BLaER1 treated with 17β-estradiol and CSF1 and Interleukin-3, amounts not matched to agents 10 nM and 100 nM (cell line): ENCODE results near the gene PPP1R15A.
A peak's percentile ranks its signal among the peaks of the same experiment; 100 is the strongest.
"Not testable (repeated sequence)": the region's sequence is repeated elsewhere in the genome, so short reads cannot be mapped to it uniquely, and the experiment has no call there.

Experiments
- H3K27ac ChIP-seq, 11 experiments: shearing (Covaris generic); formaldehyde crosslinking; 2 replicates each; pipeline ENCODE4 v1.8.1; 2022
- H3K27me3 ChIP-seq, 11 experiments: shearing (Covaris generic); formaldehyde crosslinking; 2 replicates each; pipeline ENCODE4 v1.8.1; 2022
- H3K36me3 ChIP-seq, 11 experiments: shearing (Covaris generic); formaldehyde crosslinking; 2 replicates each; pipeline ENCODE4 v1.8.1; 2022
- H3K4me1 ChIP-seq, 10 experiments: shearing (Covaris generic); formaldehyde crosslinking; 2 replicates each; pipeline ENCODE4 v1.8.1; 2022
- H3K4me2 ChIP-seq, 11 experiments: shearing (Covaris generic); formaldehyde crosslinking; 2 replicates each; pipeline ENCODE4 v1.8.1; 2022
- H3K4me3 ChIP-seq, 10 experiments: shearing (Covaris generic); formaldehyde crosslinking; 2 replicates each; pipeline ENCODE4 v1.8.1; 2022
- H3K9ac ChIP-seq, 11 experiments: shearing (Covaris generic); formaldehyde crosslinking; 2 replicates each; pipeline ENCODE4 v1.8.1; 2022
- H3K9me3 ChIP-seq, 11 experiments: shearing (Covaris generic); formaldehyde crosslinking; replicated peaks in 1 of 11; 2 replicates each; pipeline ENCODE4 v1.8.1; 2022
- H4K20me1 ChIP-seq, 11 experiments: shearing (Covaris generic); formaldehyde crosslinking; 2 replicates each; pipeline ENCODE4 v1.8.1; 2022
- Cebpa-rat ChIP-seq, 11 experiments: shearing (Covaris generic); IDR thresholded peaks; 2 replicates each; pipeline ENCODE4 v1.8.1; 2022

The PPP1R15A gene

DNA sequence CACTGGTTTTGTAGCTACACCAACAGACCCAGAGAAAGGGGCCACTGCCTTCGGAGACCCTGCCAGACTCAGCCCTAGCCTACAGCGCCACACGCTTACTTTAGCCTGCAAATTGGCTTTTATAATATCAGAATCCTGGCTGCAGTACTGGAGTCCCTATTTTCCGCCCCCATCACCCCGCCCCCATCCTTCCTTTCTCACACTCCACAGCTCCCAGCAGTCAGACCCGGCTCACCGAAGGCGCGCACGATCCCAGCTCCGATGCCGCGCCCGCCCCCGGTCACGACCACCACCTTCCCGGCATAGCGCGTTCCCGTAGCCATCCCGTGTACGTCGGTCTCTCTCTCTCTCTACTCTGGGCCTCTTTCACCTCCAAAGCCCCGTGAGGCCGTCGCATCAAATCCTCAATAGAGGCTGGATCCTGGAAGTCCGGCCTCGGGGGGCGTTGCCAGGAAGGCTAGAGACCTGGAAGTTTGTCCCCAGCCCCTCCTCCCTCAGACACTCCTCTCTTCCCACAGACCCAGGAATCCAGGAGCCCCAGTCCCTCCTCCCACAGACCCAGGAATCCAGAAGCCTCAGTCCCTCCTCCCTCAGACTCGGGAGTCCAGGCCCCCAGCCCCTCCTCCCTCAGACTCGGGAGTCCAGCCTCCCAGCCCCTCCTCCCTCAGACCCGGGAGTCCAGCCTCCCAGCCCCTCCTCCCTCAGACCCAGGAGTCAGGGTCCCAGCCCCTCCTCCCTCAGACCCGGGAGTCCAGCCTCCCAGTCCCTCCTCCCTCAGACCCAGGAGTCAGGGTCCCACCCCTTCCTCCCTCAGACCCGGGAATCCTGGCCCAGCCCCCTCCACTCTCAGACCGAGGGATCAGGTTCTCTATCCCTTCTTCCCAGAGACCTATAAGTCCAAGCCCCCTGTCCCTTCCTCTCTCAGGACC, 35.9 kb upstream of the PPP1R15A start, which contains the start of gene HSD17B14:
Gene HSD17B14 (minus strand): TSS at position 403 of the 929 bp plus-strand sequence. CDS start 80 bp downstream, at position 323.
- Histone ChIP-seq H3K27ac (peak within 1 kb of the TSS; percentile 43 to 79 (median 67)), H4K20me1 (no peaks in the 10 kb centered on the region; a peak in 1 of 22 replicates), H3K9ac (peak within 1 kb of the TSS; percentile 55 to 86 (median 69)), H3K4me3 (peak within 1 kb of the TSS; percentile 48 to 68 (median 55)), H3K9me3 (no peaks in the 10 kb centered on the region), H3K27me3 (no peaks in the 10 kb centered on the region), H3K36me3 (peaks cover 0 to 19% (median 0%) of the 10 kb centered on the region in 11 experiments; a peak in 3 of 22 replicates), H3K4me1 (peaks cover 23 to 56% (median 39%) of the 10 kb centered on the region in 10 experiments), H3K4me2 (peak within 1 kb of the TSS; percentile 74 to 95 (median 90))
- TF ChIP-seq Cebpa-rat (IDR thresholded peaks at IDR 0.05): no peak

DNA sequence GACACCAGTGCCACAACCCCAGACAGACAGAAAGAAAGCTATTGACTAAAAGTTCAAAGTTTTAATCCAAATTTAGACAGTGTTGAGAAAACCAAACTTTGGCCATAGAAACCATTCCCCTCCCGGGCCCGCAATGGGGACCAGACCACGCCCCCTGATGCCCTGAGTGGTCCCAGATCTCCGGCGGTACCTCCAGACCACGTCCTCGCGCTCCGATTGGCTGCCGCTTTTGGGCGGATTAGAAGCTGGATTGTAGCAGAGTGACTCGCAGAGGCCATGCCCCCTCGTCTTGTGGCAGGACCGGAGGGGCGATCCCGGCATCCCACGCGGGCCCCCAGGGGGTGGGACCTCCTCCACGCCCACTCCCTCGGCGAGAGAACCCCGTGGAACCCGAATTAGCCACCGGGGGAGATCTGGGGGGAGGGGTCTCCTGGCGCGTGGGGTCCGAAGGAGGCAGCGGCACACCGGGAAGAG, 35.1 kb upstream of the PPP1R15A start:
- no peaks in the 10 kb centered on the region; a peak in 1 of 22 replicates for H4K20me1 ChIP-seq
- H3K4me2 ChIP-seq: peak overlapping the region; percentile 74 to 95 (median 90)
- no peaks in the 10 kb centered on the region for H3K27me3 ChIP-seq
- TF ChIP-seq Cebpa-rat (IDR thresholded peaks at IDR 0.05): no peak
- no peaks in the 10 kb centered on the region for H3K9me3 ChIP-seq
- peaks cover 23 to 58% (median 39%) of the 10 kb centered on the region in 10 experiments for H3K4me1 ChIP-seq
- H3K27ac ChIP-seq: peak overlapping the region; percentile 39 to 79 (median 67); a peak in 20 of 22 replicates
- H3K9ac ChIP-seq: peak overlapping the region; percentile 55 to 86 (median 69)
- peaks cover 0 to 12% (median 0%) of the 10 kb centered on the region in 11 experiments; a peak in 2 of 22 replicates for H3K36me3 ChIP-seq
- peak overlapping the region; percentile 48 to 68 (median 55) for H3K4me3 ChIP-seq

DNA sequence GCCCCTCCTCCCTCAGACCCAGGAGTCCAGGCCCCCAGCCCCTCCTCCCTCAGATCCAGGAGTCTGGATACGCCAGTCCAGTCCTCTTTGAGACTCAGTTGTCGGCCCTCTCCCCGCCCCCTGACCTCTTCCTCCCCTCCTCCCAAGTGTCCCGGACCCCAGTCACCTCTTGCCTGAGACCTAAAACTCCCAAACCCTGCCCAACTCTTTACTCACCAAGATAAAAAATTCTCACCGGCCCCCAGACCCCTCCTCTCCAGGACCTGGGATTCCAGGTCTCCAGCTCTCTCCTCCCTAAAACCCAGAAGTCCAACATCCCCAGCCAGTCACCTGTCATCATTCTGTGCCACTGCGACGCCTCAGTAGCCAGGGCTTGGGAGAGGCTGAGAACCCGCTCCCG, 34.5 kb upstream of the PPP1R15A start:
- Histone ChIP-seq H3K4me1 (peaks cover 23 to 60% (median 40%) of the 10 kb centered on the region in 10 experiments), H3K9ac (peak overlapping the region in 3 of 11 experiments; percentile 65 to 73 (median 71); a peak in 1 of 22 replicates), H3K36me3 (peaks cover 0 to 6% (median 0%) of the 10 kb centered on the region in 11 experiments; a peak in 2 of 22 replicates), H3K27me3 (no peaks in the 10 kb centered on the region), H4K20me1 (no peaks in the 10 kb centered on the region; a peak in 1 of 22 replicates), H3K4me3 (peak overlapping the region in 4 of 10 experiments; percentile 48 to 68 (median 51); a peak in 4 of 20 replicates), H3K9me3 (no peaks in the 10 kb centered on the region), H3K27ac (peak overlapping the region in 1 of 11 experiments; percentile 67; a peak in 4 of 22 replicates), H3K4me2 (peak overlapping the region in 8 of 11 experiments; percentile 80 to 95 (median 90); a peak in 12 of 22 replicates)
- no peak for TF ChIP-seq Cebpa-rat (IDR thresholded peaks at IDR 0.05)

DNA sequence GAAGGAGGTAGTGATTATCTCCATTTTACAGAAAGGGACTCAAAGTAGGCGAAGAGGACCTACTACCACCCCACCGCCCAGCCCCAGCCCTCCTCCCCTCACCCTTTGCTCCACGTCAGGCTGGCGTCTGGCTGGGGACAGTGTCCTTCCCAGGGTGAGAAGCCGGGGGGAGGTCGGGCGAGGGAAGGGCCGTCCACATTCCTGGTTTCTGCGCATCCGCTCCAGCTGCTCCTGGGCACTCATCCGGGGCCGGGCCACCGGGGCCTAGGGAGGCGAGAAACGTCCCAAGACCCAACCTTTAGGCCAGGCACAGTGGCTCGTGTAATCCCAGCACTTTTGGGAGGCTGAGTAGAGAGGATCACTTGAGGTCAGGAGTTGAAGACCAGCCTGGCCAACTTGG, 31.2 kb upstream of the PPP1R15A start:
- H3K4me1 ChIP-seq: peaks cover 13 to 35% (median 23%) of the 10 kb centered on the region in 10 experiments
- no peak overlapping the region for H3K4me2 ChIP-seq
- no peak for TF ChIP-seq Cebpa-rat (IDR thresholded peaks at IDR 0.05)
- H3K4me3 ChIP-seq: no peak overlapping the region
- H3K36me3 ChIP-seq: no peaks in the 10 kb centered on the region
- H3K9ac ChIP-seq: 0 out of 22 replicates have a peak overlapping the region, but pooled peaks of 1 of the 11 experiments have one; percentile 6
- no peaks in the 10 kb centered on the region for H3K9me3 ChIP-seq
- no peaks in the 10 kb centered on the region for H4K20me1 ChIP-seq
- no peak overlapping the region for H3K27ac ChIP-seq
- H3K27me3 ChIP-seq: no peaks in the 10 kb centered on the region

DNA sequence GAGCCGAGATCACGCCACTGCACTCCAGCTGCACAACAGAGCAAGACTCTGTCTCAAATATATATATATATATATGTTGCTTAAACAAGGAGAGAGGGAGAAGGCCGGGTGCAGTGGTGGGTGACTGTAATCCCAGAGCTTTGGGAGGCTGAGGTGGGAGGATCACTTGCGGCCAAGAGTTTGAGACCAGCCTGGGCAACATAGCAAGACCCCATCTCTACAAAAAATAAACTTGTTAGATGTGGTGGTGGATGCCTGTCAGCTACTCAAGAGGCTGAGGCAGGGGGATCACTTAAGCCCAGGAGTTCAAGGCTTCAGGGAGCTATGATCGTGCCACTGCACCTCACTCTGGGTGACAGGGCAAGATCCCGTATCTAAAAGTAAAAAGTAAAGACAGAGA, 30.6 kb upstream of the PPP1R15A start:
- no peak overlapping the region for H3K4me3 ChIP-seq
- no peak for TF ChIP-seq Cebpa-rat (IDR thresholded peaks at IDR 0.05)
- no peaks in the 10 kb centered on the region for H3K9me3 ChIP-seq
- H3K4me2 ChIP-seq: no peak overlapping the region
- no peaks in the 10 kb centered on the region for H4K20me1 ChIP-seq
- H3K4me1 ChIP-seq: peaks cover 7 to 29% (median 18%) of the 10 kb centered on the region in 10 experiments
- H3K27me3 ChIP-seq: no peaks in the 10 kb centered on the region
- no peaks in the 10 kb centered on the region for H3K36me3 ChIP-seq
- H3K9ac ChIP-seq: 0 out of 22 replicates have a peak overlapping the region, but pooled peaks of 2 of the 11 experiments have one; percentile 6 to 14
- H3K27ac ChIP-seq: no peak overlapping the region

DNA sequence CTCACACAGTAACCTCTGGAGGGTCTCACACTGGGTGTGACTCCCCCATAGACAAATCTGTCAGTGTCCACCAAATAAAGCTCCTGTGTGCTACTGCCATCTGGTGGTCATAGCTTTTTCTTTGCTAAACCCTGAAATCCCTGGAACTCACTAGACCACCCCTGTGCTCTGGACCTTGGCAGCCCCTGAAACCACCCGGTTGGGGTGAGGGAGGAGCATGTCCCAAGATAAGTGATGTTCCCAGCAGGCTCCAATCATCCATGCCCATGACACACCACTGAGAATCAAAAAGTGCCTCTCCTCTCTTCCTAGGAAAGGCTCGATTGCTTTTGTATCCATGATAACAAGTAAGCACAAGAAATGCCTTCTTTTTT, 29.4 kb upstream of the PPP1R15A start:
- Histone ChIP-seq H3K9me3 (no peaks in the 10 kb centered on the region), H4K20me1 (no peaks in the 10 kb centered on the region), H3K27ac (no peak overlapping the region), H3K36me3 (no peaks in the 10 kb centered on the region), H3K27me3 (no peaks in the 10 kb centered on the region), H3K4me1 (peaks cover 0 to 17% (median 6%) of the 10 kb centered on the region in 10 experiments; a peak in 8 of 20 replicates), H3K4me2 (no peak overlapping the region), H3K9ac (no peak overlapping the region), H3K4me3 (no peak overlapping the region)
- TF ChIP-seq Cebpa-rat (IDR thresholded peaks at IDR 0.05): no peak

DNA sequence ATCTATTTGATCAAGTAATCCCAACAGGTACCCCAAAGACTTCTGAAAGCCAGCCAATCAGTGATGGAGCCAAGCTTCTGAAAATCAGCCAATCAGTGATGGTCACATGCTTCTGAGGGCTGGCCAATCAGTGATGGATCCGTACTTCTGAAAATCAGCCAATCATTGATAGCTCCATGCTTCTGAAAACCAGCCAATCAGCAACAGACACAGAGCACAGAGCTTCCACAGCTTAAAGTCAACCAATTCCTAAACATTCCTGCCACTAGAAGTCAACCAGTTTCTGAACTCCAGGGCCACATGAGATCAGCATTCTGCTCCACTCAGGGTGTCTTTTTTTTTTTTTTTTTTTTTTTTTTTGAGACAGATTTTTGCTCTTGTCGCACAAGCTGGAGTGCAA, 27.7 kb upstream of the PPP1R15A start:
- Histone ChIP-seq H3K9me3 (no peaks in the 10 kb centered on the region), H3K4me1 (peaks cover 0 to 14% (median 0%) of the 10 kb centered on the region in 10 experiments; a peak in 4 of 20 replicates), H3K27me3 (no peaks in the 10 kb centered on the region), H3K36me3 (no peaks in the 10 kb centered on the region), H3K4me3 (no peak overlapping the region), H3K27ac (no peak overlapping the region), H3K4me2 (no peak overlapping the region), H3K9ac (no peak overlapping the region), H4K20me1 (no peaks in the 10 kb centered on the region)
- no peak for TF ChIP-seq Cebpa-rat (IDR thresholded peaks at IDR 0.05)

DNA sequence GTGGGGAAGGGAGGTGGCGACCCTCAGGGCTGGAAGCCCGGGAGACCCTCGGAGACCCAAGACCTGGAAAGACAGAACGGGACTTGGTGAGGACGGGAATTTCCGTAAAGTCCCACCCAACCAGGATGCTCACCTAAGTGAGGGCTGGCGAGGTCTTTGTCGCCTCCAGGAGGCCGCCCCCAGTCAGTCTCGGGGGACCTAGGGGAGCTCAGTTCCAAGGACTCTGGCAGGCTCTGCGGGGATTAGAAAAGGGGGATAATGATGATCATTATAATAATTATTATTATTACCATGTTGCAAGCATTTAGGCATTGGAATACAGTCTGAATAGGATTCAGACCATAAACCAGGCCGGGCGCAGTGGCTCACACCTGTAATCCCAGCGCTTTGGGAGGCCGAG, 26.8 kb upstream of the PPP1R15A start:
- no peaks in the 10 kb centered on the region for H3K36me3 ChIP-seq
- no peak overlapping the region for H3K27ac ChIP-seq
- H3K4me1 ChIP-seq: peaks cover 0 to 14% (median 0%) of the 10 kb centered on the region in 10 experiments; a peak in 4 of 20 replicates
- no peak overlapping the region for H3K4me3 ChIP-seq
- H3K4me2 ChIP-seq: no peak overlapping the region
- no peaks in the 10 kb centered on the region for H3K9me3 ChIP-seq
- H3K27me3 ChIP-seq: no peaks in the 10 kb centered on the region
- no peak overlapping the region for H3K9ac ChIP-seq
- H4K20me1 ChIP-seq: no peaks in the 10 kb centered on the region
- TF ChIP-seq Cebpa-rat (IDR thresholded peaks at IDR 0.05): no peak

DNA sequence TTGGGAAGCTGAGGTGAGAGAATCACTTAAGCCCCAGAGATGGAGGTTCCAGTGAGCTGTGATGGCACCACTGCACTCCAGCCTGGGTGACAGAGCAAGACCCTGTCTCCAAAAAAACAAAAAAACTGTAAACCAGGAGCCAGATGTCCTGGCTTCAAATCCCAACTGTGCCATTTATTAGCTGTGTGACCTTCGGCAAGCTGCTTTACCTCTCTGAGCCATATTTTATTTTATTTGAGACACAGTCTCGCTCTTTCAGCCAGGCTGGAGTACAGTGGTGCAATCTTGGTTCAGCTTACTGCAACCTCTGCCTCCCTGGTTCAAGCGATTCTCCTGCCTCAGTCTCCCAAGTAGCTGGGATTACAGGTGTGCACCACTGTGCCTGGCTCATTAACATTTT, 25.6 kb upstream of the PPP1R15A start:
- H4K20me1 ChIP-seq, H3K36me3 ChIP-seq, H3K4me3 ChIP-seq, H3K9ac ChIP-seq, H3K4me2 ChIP-seq, H3K27me3 ChIP-seq, H3K27ac ChIP-seq, H3K9me3 ChIP-seq: not testable (repeated sequence)
- H3K4me1 ChIP-seq: peaks cover 0 to 14% (median 0%) of the 10 kb centered on the region in 10 experiments; a peak in 4 of 20 replicates
